Panc1 (cell line): Measurements from ENCODE around the gene EOLA1. TPM values are rescaled to one million over a fixed set of nuclear protein-coding genes. Genes with fewer than 3 reads are reported as not detected.
"Not testable (repeated sequence)": the region's sequence is repeated elsewhere in the genome, so short reads cannot be mapped to it uniquely, and the experiment has no call there.

Experiments
- ATAC-seq: fragments of 200-7000 bp; cut with Tn5 transposase; 2 replicates; pipeline ENCODE4 v1.9.1; 2020; ENCODE audit warnings: mild to moderate bottlenecking, moderate library complexity
- BruUV-seq: library from RNA; stranded (reverse); fragments of 400-500 nt; replicated peaks from 2 replicates; lab custom pipeline; 2021; lab: Mats Ljungman, UMichigan
- CTCF ChIA-PET: fragments of 300-600 bp; sonication (Branson Sonifier 250); formaldehyde crosslinking; loops from one replicate; lab custom pipeline; 2022; ENCODE audit warnings: antibody characterized with exemption; lab: Charles Lee
- POLR2A ChIA-PET: fragments of 300-600 bp; sonication (Branson Sonifier 250); formaldehyde crosslinking; loops from one replicate; lab custom pipeline; 2022; ENCODE audit warnings: antibody characterized with exemption; lab: Charles Lee
- DNase-seq: peaks from one replicate; pipeline ENCODE4 v3.0.0-alpha.2; 2010; ENCODE audit warnings: low read depth, low spot score
- H3K27ac ChIP-seq: 2 replicates; pipeline ENCODE4 v1.5.1; 2011; ENCODE audit warnings: mild to moderate bottlenecking, low read length, inconsistent platforms
- H3K27me3 ChIP-seq: fragments of 200-500 bp; sonication (Bioruptor generic); 2 replicates; pipeline ENCODE4 v1.6.0; 2014; ENCODE audit warnings: low read length, inconsistent platforms; ENCODE audit not compliant: control insufficient read depth, insufficient read depth
- H3K36me3 ChIP-seq: fragments of 200-500 bp; sonication (Bioruptor generic); 2 replicates; pipeline ENCODE4 v1.5.1; 2014; ENCODE audit warnings: inconsistent platforms, mild to moderate bottlenecking, low read length, moderate library complexity; ENCODE audit not compliant: control insufficient read depth, insufficient read depth
- H3K4me1 ChIP-seq: 2 replicates; pipeline ENCODE4 v1.5.1; 2011; ENCODE audit warnings: inconsistent platforms, mild to moderate bottlenecking, low read length, moderate library complexity; ENCODE audit not compliant: control insufficient read depth, insufficient read depth
- H3K4me3 ChIP-seq, 2 experiments: 2 replicates each; pipeline ENCODE4 v1.5.1; 2011 to 2012; ENCODE audit warnings: low read depth in 2 of 2, low read length in 2 of 2, mild to moderate bottlenecking in 2 of 2, inconsistent platforms in 1 of 2, moderate library complexity in 1 of 2
- H3K9me3 ChIP-seq: fragments of 200-500 bp; sonication (Bioruptor generic); 2 replicates; pipeline ENCODE4 v1.5.1; 2014; ENCODE audit warnings: low read depth, mild to moderate bottlenecking, inconsistent platforms, low read length, moderate library complexity; ENCODE audit not compliant: control insufficient read depth, insufficient read depth
- CTCF ChIP-seq: fragments of 450-650 bp; IDR thresholded peaks from 2 replicates; pipeline ENCODE4 v1.5.1; 2017; ENCODE audit warnings: mild to moderate bottlenecking
- POLR2AphosphoS5 ChIP-seq: IDR thresholded peaks from 2 replicates; pipeline ENCODE4 v1.6.1; 2012; ENCODE audit warnings: mild to moderate bottlenecking, low read depth, low read length, moderate library complexity
- REST ChIP-seq, 2 experiments: IDR thresholded peaks; 2 replicates each; pipeline ENCODE4 v1.6.1; 2011 to 2012; ENCODE audit warnings: low read depth in 2 of 2, control low read depth in 1 of 2, low read length in 1 of 2, mild to moderate bottlenecking in 1 of 2, moderate library complexity in 1 of 2; ENCODE audit not compliant: insufficient read depth in 1 of 2
- SIN3A ChIP-seq: IDR thresholded peaks from 2 replicates; pipeline ENCODE4 v1.6.1; 2012; ENCODE audit warnings: low read depth, mild to moderate bottlenecking, low read length, moderate library complexity, borderline replicate concordance; ENCODE audit not compliant: insufficient read depth
- TCF7L2 ChIP-seq: IDR thresholded peaks from 2 replicates; pipeline ENCODE4 v1.6.1; 2011; ENCODE audit warnings: mild to moderate bottlenecking, low read depth, low read length, inconsistent platforms
- in situ Hi-C: cut with HindIII; loops from 2 replicates; pipeline ENCODE4 v1.10.0; 2016; ENCODE audit warnings: low sequenced_read_pairs, low pct_unique_long_range_greater_than_20kb
- intact Hi-C: fragments of 100-400 bp; cut with micrococcal nuclease; formaldehyde crosslinking; loops from one replicate; pipeline ENCODE4 v1.10.0; 2022; ENCODE audit not compliant: unreplicated experiment
- total RNA-seq: library from RNA; stranded (reverse); gene quantifications from one replicate; pipeline ENCODE4 v1.2.1, GENCODE V29; 2021; ENCODE audit not compliant: unreplicated experiment

The EOLA1 gene
- total RNA-seq, 1 experiment from 2014 or later: 26.8 TPM

GRCh38 chrX:149517308-149517707 is 23.5 kb upstream of the EOLA1 start:
- Histone ChIP-seq H3K4me1 (no peaks in the 10 kb centered on the region), H3K27me3 (no peaks in the 10 kb centered on the region), H3K36me3 (no peaks in the 10 kb centered on the region), H3K27ac (no peak overlapping the region), H3K9me3 (no peaks in the 10 kb centered on the region), H3K4me3 (no peak overlapping the region)
- ATAC-seq (no peak), DNase-seq (no peak)
- POLR2A ChIA-PET: no interaction called here
- in situ Hi-C loops: loop anchor here (25.0 kb wide), 1 partner anchor 1120 kb away; no protein-coding TSS in a partner anchor
- no TSS peak for BruUV-seq
- TF ChIP-seq SIN3A: no peak
- TF ChIP-seq TCF7L2: no peak
- no peak for TF ChIP-seq CTCF
- TF ChIP-seq POLR2AphosphoS5: no peak
- no peak for TF ChIP-seq REST (IDR thresholded peaks at IDR 0.05; ENCODE audit: insufficient read depth in 1 of 2, low read depth in 2 of 2, low read length in 1 of 2)
- intact Hi-C loops: no loop called here
- CTCF ChIA-PET: no interaction called here

DNA sequence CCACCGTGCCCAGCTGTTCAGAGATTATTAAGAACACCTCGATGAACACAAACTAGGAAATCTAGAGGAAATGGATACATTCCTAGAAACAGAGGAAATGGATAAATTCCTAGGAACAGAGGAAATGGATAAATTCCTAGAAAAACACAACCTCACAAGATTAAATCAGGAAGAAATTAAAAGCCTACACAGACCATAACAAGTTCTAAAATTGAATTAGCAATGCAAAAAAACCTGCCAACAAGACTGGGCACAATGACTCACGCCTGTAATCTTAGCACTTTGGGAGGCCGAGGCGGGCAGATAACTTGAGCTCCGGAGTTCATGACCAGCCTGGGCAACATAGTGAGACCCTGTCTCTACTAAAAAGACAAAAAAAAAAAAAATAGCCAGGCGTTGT is 22.6 kb upstream of the EOLA1 start:
- intact Hi-C loops: no loop called here
- Histone ChIP-seq H3K27me3 (no peaks in the 10 kb centered on the region), H3K4me3 (no peak overlapping the region), H3K4me1 (no peaks in the 10 kb centered on the region), H3K36me3 (no peaks in the 10 kb centered on the region), H3K9me3 (no peaks in the 10 kb centered on the region), H3K27ac (no peak overlapping the region)
- no peak for TF ChIP-seq SIN3A
- no peak for TF ChIP-seq POLR2AphosphoS5
- TF ChIP-seq REST (IDR thresholded peaks at IDR 0.05; ENCODE audit: insufficient read depth in 1 of 2, low read depth in 2 of 2, low read length in 1 of 2): no peak
- no peak for TF ChIP-seq CTCF
- TF ChIP-seq TCF7L2: no peak
- POLR2A ChIA-PET: interaction anchor here (0.7 kb wide), 1 partner anchor 11 kb away, joined by 6 read pairs; no protein-coding TSS in a partner anchor
- ATAC-seq (no peak), DNase-seq (no peak)
- no TSS peak for BruUV-seq
- in situ Hi-C loops: loop anchor here (25.0 kb wide), 1 partner anchor 1119 kb away; no protein-coding TSS in a partner anchor
- CTCF ChIA-PET: interaction anchor here (0.6 kb wide), 1 partner anchor 10 kb away, joined by 3 read pairs; no protein-coding TSS in a partner anchor

DNA sequence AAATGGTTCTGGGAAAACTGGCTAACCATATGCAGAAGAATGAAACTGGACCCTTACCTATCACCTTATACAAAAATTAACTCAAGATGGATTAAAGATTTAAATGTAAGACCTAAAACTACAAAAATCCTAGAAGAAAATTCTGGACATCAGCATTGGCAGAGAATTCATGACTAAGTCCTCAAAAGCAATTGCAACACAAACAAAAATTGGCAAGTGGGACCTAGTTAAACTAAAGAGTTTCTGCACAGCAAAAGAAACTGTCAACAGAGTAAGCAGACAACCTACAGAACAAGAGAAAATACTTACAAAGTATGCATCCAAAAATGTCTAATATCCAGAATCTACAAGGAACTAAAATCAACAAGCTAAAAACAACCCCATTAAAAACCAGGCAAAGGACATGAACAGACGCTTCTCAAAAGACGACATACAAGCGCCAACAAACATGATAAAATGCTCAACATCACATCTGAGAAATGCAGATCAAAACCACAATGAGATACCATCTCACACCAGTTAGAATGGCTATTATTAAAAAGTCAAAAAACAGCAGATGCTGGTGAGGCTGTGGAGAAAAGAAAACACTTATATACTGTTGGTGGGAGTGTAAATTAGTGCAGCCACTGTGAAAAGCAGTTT is 20.1 kb upstream of the EOLA1 start:
- DNase-seq, POLR2A ChIA-PET, H3K4me3 ChIP-seq, ATAC-seq, H3K27ac ChIP-seq, H3K27me3 ChIP-seq, H3K36me3 ChIP-seq, BruUV-seq, H3K4me1 ChIP-seq, CTCF ChIA-PET, intact Hi-C loops, H3K9me3 ChIP-seq: not testable (repeated sequence)
- in situ Hi-C loops: loop anchor here (25.0 kb wide), 1 partner anchor 1117 kb away; no protein-coding TSS in a partner anchor
